IPS-18c (cell line): ENCODE data around the gene CAPN11.
"Not testable (repeated sequence)": the region's sequence is repeated elsewhere in the genome, so short reads cannot be mapped to it uniquely, and the experiment has no call there.

Source experiments
- H3K4me3 ChIP-seq: 2 replicates; pipeline ENCODE4 v1.7.0; 2013; ENCODE audit warnings: low read depth, mild to moderate bottlenecking, low read length, moderate library complexity; ENCODE audit not compliant: insufficient read depth
- H3K9me3 ChIP-seq: one replicate; pipeline ENCODE4 v1.6.1; 2013; ENCODE audit warnings: mild to moderate bottlenecking, low read length, moderate library complexity; ENCODE audit not compliant: control insufficient read depth, insufficient read depth

Gene CAPN11

GRCh38 chr6:44171899-44172546, 13.4 kb downstream of the CAPN11 start:
- no peaks in the 10 kb centered on the region for H3K9me3 ChIP-seq
- H3K4me3 ChIP-seq: no peak overlapping the region

GRCh38 chr6:44172731-44173500, 14.3 kb downstream of the CAPN11 start:
- H3K4me3 ChIP-seq: no peak overlapping the region

DNA sequence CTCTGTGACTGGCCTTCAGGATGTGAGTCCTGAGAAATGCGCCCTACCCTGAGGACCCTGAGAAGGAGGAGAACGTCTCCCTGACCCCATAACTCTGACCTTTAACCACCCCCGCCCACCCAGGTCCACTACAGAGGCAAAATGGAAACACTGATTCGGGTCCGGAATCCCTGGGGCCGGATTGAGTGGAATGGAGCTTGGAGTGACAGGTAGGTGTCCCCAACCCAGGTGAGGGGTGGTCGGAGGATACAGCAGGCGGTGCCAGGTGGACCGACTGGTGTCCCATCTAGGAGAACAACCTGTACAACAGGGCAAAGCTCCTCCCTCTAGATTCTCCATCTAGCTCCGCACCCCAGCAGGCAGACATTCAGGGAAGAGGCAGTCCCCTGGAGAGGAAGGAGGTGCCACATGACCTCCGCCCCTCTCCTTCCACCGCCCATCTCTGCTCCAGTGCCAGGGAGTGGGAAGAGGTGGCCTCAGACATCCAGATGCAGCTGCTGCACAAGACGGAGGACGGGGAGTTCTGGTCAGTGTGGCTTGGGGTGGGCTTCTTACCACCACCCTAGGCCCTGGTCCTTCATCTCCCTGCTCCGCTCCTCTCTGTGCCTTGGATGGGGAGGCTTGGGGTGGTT, 17.6 kb downstream of the CAPN11 start:
- no peak overlapping the region for H3K4me3 ChIP-seq
- H3K9me3 ChIP-seq: no peaks in the 10 kb centered on the region

More at GRCh38 chr6:44172731-44173500, 14.3 kb downstream of the CAPN11 start:
- no peaks in the 10 kb centered on the region for H3K9me3 ChIP-seq

- Histone ChIP-seq H3K9me3 (no peaks in the 10 kb centered on the region), H3K4me3 (no peak overlapping the region)
Measured at GRCh38 chr6:44176762-44177509, 18.3 kb downstream of the CAPN11 start.

GRCh38 chr6:44177691-44178423, 19.2 kb downstream of the CAPN11 start:
- Histone ChIP-seq H3K9me3 (no peaks in the 10 kb centered on the region), H3K4me3 (no peak overlapping the region)

- Histone ChIP-seq H3K4me3 (no peak overlapping the region), H3K9me3 (no peaks in the 10 kb centered on the region)
Measured at GRCh38 chr6:44178424-44179071, 19.9 kb downstream of the CAPN11 start.

GRCh38 chr6:44179072-44179536, 20.5 kb downstream of the CAPN11 start:
- no peak overlapping the region for H3K4me3 ChIP-seq
- H3K9me3 ChIP-seq: no peaks in the 10 kb centered on the region

GRCh38 chr6:44179648-44180047, 21.0 kb downstream of the CAPN11 start:
- Histone ChIP-seq H3K4me3 (no peak overlapping the region), H3K9me3 (no peaks in the 10 kb centered on the region)

DNA sequence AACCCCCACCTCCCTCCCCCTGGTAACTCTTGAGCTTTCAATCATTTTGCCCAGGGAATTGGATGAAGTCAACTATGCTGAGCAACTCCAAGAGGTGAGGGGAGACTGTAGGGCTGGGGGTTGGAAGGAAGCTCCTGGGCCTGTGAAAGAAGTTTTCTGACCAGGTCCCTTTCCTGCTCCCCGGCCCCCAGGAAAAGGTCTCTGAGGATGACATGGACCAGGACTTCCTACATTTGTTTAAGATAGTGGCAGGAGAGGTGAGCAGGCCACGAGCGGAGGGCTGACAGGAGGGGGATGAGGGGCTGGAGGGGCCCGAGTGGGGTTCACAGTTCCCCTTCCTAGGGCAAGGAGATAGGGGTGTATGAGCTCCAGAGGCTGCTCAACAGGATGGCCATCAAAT, 21.8 kb downstream of the CAPN11 start:
- Histone ChIP-seq H3K9me3 (no peaks in the 10 kb centered on the region), H3K4me3 (no peak overlapping the region)

DNA sequence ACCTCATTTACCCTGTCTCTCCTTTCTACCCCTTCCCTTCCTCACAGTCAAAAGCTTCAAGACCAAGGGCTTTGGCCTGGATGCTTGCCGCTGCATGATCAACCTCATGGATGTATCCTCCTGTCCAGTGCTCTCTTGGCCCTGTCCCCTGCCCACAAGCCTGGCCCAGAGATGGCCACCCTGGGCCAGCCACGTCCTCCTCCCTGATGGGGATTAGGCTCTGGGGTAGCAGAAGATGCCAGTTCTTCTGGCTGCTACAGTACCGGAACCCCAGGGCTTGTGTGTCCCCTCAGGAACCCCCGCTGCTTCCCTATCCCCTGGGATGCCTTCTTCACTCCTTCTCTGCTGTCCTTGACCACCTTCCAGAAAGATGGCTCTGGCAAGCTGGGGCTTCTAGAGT, 22.3 kb downstream of the CAPN11 start:
- H3K4me3 ChIP-seq: no peak overlapping the region
- no peaks in the 10 kb centered on the region for H3K9me3 ChIP-seq

GRCh38 chr6:44181784-44182183, 23.2 kb downstream of the CAPN11 start:
- not testable (repeated sequence) for H3K9me3 ChIP-seq, H3K4me3 ChIP-seq

DNA sequence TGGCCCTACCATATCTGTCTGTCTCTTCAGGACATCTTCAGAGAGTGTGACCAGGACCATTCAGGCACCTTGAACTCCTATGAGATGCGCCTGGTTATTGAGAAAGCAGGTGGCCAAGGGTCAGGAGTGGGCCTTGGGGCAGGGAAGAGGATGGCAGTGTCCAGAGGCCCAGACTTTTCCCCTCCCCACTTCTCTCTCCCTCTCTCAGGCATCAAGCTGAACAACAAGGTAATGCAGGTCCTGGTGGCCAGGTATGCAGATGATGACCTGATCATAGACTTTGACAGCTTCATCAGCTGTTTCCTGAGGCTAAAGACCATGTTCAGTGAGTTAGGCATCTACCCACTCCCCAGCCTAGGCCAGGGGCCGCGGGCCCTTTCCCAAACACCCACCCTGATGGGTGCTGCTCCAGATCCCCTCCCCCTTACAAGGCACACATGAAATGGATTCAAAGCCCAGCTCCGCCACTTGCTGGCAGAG, 24.3 kb downstream of the CAPN11 start:
- Histone ChIP-seq H3K4me3 (no peak overlapping the region), H3K9me3 (no peaks in the 10 kb centered on the region)

DNA sequence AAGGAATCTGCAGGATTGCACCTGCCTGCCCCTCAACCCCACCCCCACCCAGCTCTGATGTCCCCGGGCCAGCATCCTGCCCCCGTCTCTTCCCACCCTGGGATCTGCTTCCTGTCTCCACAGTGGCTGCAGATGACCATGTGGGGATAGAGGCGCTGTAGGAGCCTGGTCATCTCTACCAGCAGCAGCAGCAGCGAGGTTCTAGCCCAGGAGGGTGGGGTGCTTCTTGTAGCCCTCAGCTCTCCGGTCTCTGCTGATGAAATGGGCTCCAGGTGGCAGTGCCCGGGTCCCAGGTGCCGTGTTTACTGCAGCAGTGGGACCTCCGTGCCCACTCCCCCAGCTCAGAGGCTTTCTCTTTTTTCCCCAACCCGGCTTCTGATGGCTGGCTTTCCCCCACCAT, 25.2 kb downstream of the CAPN11 start:
- Histone ChIP-seq H3K9me3 (no peaks in the 10 kb centered on the region), H3K4me3 (no peak overlapping the region)

DNA sequence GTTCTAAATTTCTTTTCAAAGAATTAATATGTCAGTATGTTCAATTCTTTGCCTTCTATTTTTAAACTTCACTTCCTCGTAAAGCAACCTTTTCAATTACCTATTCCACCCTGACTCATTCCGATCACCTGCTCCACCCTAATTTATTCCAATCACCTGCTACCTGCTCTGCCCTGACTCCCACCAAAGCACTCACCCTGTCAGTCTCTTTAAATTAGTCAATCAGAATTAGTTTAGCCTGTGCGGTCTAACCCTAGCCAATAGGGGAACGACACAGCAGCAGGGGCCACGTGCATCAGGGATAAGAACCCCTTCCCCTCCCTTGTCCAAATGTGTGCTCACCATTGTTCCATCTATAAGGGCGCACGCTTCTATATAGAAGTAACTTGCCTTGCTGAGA, 26.7 kb downstream of the CAPN11 start:
- not testable (repeated sequence) for H3K9me3 ChIP-seq, H3K4me3 ChIP-seq

GRCh38 chr6:44185953-44186634, 27.5 kb downstream of the CAPN11 start:
- Histone ChIP-seq H3K9me3 (no peaks in the 10 kb centered on the region), H3K4me3 (no peak overlapping the region)

DNA sequence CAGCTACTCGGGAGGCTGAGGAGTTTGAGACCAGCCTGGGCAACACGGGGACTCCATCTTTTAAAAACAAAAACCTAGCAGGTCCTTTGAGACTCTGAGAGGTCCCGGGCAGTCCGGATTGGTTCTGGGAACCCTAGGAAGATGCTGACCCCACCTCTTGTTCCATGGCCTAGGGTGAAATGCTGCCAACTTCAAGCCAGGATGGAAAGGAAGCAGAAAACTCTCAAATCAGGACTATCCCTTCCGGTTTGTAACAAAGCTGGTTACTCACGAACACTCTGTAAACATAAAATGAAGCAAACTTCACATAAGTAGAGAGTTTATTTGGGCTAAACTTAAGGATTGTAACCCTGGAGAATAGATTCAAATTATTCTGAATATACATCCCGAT, 28.0 kb downstream of the CAPN11 start:
- H3K4me3 ChIP-seq: no peak overlapping the region
- H3K9me3 ChIP-seq: no peaks in the 10 kb centered on the region
